HG02623 (cell line): ENCODE measurements around the gene ABCD1.
A peak's percentile ranks its signal among the peaks of the same experiment; 100 is the strongest.
"Not testable (repeated sequence)": the region's sequence is repeated elsewhere in the genome, so short reads cannot be mapped to it uniquely, and the experiment has no call there.

ENCODE experiments used
- ATAC-seq: cut with Tn5 transposase; IDR thresholded peaks from one replicate; pipeline ENCODE4 v1.9.1; 2021; ENCODE audit warnings: moderate library complexity; ENCODE audit not compliant: unreplicated experiment

The ABCD1 gene

GRCh38 chrX:153724252-153725038 lies at the start of gene ABCD1, which contains the start of gene BCAP31:
ABCD1 (plus strand) TSS chrX:153724856; CDS start chrX:153725267, 411 bp downstream.
BCAP31 (minus strand) TSS chrX:153724387; CDS start chrX:153723244, 1,143 bp downstream.
- ATAC-seq: peak; percentile 56

- no peak for ATAC-seq
These were observed 43.5 kb upstream of the ABCD1 start for GRCh38 chrX:153681175-153681574.

- not testable (repeated sequence) for ATAC-seq
These were observed 41.2 kb upstream of the ABCD1 start for GRCh38 chrX:153683486-153683885.

GRCh38 chrX:153684467-153685155 lies 40.0 kb upstream of the ABCD1 start:
- ATAC-seq: no peak

- no peak for ATAC-seq
These were observed 39.5 kb upstream of the ABCD1 start for GRCh38 chrX:153685156-153685536.

- no peak for ATAC-seq
These were observed 38.6 kb upstream of the ABCD1 start for GRCh38 chrX:153685751-153686696.

- no peak for ATAC-seq
These were observed 37.9 kb upstream of the ABCD1 start for GRCh38 chrX:153686711-153687110.

GRCh38 chrX:153687121-153688039 lies 37.3 kb upstream of the ABCD1 start, which contains the start of gene SLC6A8:
SLC6A8 (plus strand) TSS chrX:153687926; CDS start chrX:153688575, 649 bp downstream.
- ATAC-seq: no peak

GRCh38 chrX:153688071-153688470 lies 36.6 kb upstream of the ABCD1 start:
- ATAC-seq: no peak

- no peak for ATAC-seq
These were observed 36.1 kb upstream of the ABCD1 start for GRCh38 chrX:153688506-153688905.

GRCh38 chrX:153688911-153689590 lies 35.6 kb upstream of the ABCD1 start:
- ATAC-seq: no peak

GRCh38 chrX:153689654-153690465 lies 34.8 kb upstream of the ABCD1 start:
- no peak for ATAC-seq

GRCh38 chrX:153690466-153690865 lies 34.2 kb upstream of the ABCD1 start:
- ATAC-seq: no peak

GRCh38 chrX:153691032-153691827 lies 33.4 kb upstream of the ABCD1 start:
- ATAC-seq: not testable (repeated sequence)

GRCh38 chrX:153692003-153692402 lies 32.7 kb upstream of the ABCD1 start:
- ATAC-seq: no peak

GRCh38 chrX:153692611-153693156 lies 32.0 kb upstream of the ABCD1 start:
- ATAC-seq: no peak
